Stimulated activated CD8-positive, alpha-beta memory T cell treated with anti-CD3 and anti-CD28 coated beads, Interleukin-12 subunit alpha, Interleukin-12 subunit beta, amount 100 ng/mL, for 24 hours (primary cell): ENCODE results near the gene SCGB1D2.

ENCODE experiments used
- DNase-seq: peaks from one replicate; pipeline ENCODE4 v3.0.0-alpha.2; 2020; ENCODE audit errors: extremely low read depth

SCGB1D2 gene

GRCh38 chr11:62260261-62260953 lies 18.4 kb downstream of the SCGB1D2 start:
- DNase-seq: no peak

- no peak for DNase-seq
Measured at GRCh38 chr11:62264004-62264403, 22.0 kb downstream of the SCGB1D2 start.

GRCh38 chr11:62266558-62266957 lies 24.5 kb downstream of the SCGB1D2 start:
- no peak for DNase-seq

- DNase-seq: no peak
Measured at GRCh38 chr11:62267050-62267449, 25.0 kb downstream of the SCGB1D2 start.

- no peak for DNase-seq
Measured at GRCh38 chr11:62267576-62267975, 25.5 kb downstream of the SCGB1D2 start.

- DNase-seq: no peak
Measured at GRCh38 chr11:62269654-62270278, 27.7 kb downstream of the SCGB1D2 start, which contains the start of gene SCGB2A2. TSS of gene SCGB2A2 (plus strand) at chr11:62270158. CDS start at chr11:62270217, 59 bp downstream.

GRCh38 chr11:62273284-62273683 lies 31.2 kb downstream of the SCGB1D2 start:
- DNase-seq: no peak

GRCh38 chr11:62273789-62274275 lies 31.8 kb downstream of the SCGB1D2 start:
- no peak for DNase-seq

- no peak for DNase-seq
Measured at GRCh38 chr11:62280452-62280851, 38.4 kb downstream of the SCGB1D2 start.
